Hematopoietic multipotent progenitor cell treated with erythropoietin and hydrocortisone succinate and interleukin-3 and kit ligand, for 6 days (in vitro differentiated cells): ENCODE data around the gene CCDC13.

Experiments
- DNase-seq: peaks from one replicate; pipeline ENCODE4 v3.0.0-alpha.2; 2015

Gene CCDC13

GRCh38 chr3:42752441-42752840 is 20.6 kb downstream of the CCDC13 start:
- no peak for DNase-seq

- no peak for DNase-seq
These were observed 21.4 kb downstream of the CCDC13 start for GRCh38 chr3:42751609-42752008.

- no peak for DNase-seq
These were observed 22.2 kb downstream of the CCDC13 start for GRCh38 chr3:42750834-42751233.

GRCh38 chr3:42749753-42750231 is 23.3 kb downstream of the CCDC13 start:
- DNase-seq = peak; percentile 67

GRCh38 chr3:42749025-42749752 is 23.9 kb downstream of the CCDC13 start:
- DNase-seq = peak; percentile 22

GRCh38 chr3:42747581-42747980 is 25.5 kb downstream of the CCDC13 start:
- no peak for DNase-seq

GRCh38 chr3:42746455-42747450 is 26.3 kb downstream of the CCDC13 start:
- DNase-seq = no peak

GRCh38 chr3:42745776-42746454 is 27.1 kb downstream of the CCDC13 start:
- DNase-seq = no peak

- no peak for DNase-seq
These were observed 27.7 kb downstream of the CCDC13 start for GRCh38 chr3:42745291-42745745.

GRCh38 chr3:42743204-42743995 is 29.7 kb downstream of the CCDC13 start:
- no peak for DNase-seq

GRCh38 chr3:42742688-42743087 is 30.4 kb downstream of the CCDC13 start:
- no peak for DNase-seq

- DNase-seq = no peak
These were observed 30.8 kb downstream of the CCDC13 start for GRCh38 chr3:42742259-42742658.

GRCh38 chr3:42741796-42742195 is 31.3 kb downstream of the CCDC13 start:
- no peak for DNase-seq

- DNase-seq = no peak
These were observed 33.5 kb downstream of the CCDC13 start for GRCh38 chr3:42739401-42740158.

- DNase-seq = no peak
These were observed 36.5 kb downstream of the CCDC13 start for GRCh38 chr3:42736531-42736930.

GRCh38 chr3:42736081-42736480 is 37.0 kb downstream of the CCDC13 start:
- DNase-seq = no peak

- no peak for DNase-seq
These were observed 37.4 kb downstream of the CCDC13 start for GRCh38 chr3:42735615-42736014.

- DNase-seq = no peak
These were observed 38.0 kb downstream of the CCDC13 start for GRCh38 chr3:42735019-42735418.

GRCh38 chr3:42734263-42734860 is 38.7 kb downstream of the CCDC13 start:
- no peak for DNase-seq

GRCh38 chr3:42733501-42734262 is 39.4 kb downstream of the CCDC13 start:
- no peak for DNase-seq
